GM12878 (cell line): Measurements from ENCODE around the gene DNAJC7. TPM values are rescaled to one million over a fixed set of nuclear protein-coding genes. Genes with fewer than 3 reads are reported as not detected.

Experiments used
- ATAC-seq: fragments of 200-7000 bp; cut with Tn5 transposase; 3 replicates; pipeline ENCODE4 v1.9.1; 2020; ENCODE audit warnings: mild to moderate bottlenecking, moderate library complexity
- BruUV-seq: library from RNA; stranded (reverse); fragments of 400-500 nt; replicated peaks from 2 replicates; lab custom pipeline; 2021; lab: Mats Ljungman, UMichigan
- CTCF ChIA-PET: fragments of 300-600 bp; sonication (Branson Sonifier 250); formaldehyde crosslinking; extraction: SDS; loops from one replicate; lab custom pipeline; 2021; ENCODE audit warnings: inconsistent platforms; lab: Yijun Ruan, JAX
- POLR2A ChIA-PET: fragments of 350-600 bp; formaldehyde crosslinking; extraction: SDS; loops from one replicate; lab custom pipeline; 2021; ENCODE audit warnings: inconsistent platforms; lab: Charles Lee
- RAD21 ChIA-PET: fragments of 300-600 bp; sonication (Branson Sonifier 250); formaldehyde crosslinking; loops from one replicate; lab custom pipeline; 2023; ENCODE audit warnings: antibody characterized with exemption; ENCODE audit not compliant: unreplicated experiment; lab: Charles Lee
- SMC1A ChIA-PET: fragments of 300-600 bp; sonication (Branson Sonifier 250); formaldehyde crosslinking; loops from one replicate; lab custom pipeline; 2023; ENCODE audit not compliant: unreplicated experiment, uncharacterized antibody; lab: Charles Lee
- DNase-seq: peaks from one replicate; pipeline ENCODE4 v3.0.0-alpha.2; 2011; ENCODE audit warnings: low read depth, low spot score
- FAIRE-seq: peaks from 3 replicates; lab custom pipeline; 2011; peaks lifted over from hg19 to GRCh38; lab: Jason Lieb, UNC
- H2AFZ ChIP-seq: 2 replicates; pipeline ENCODE4 v1.6.0; 2011; ENCODE audit warnings: low read depth, low read length, control low read depth; ENCODE audit not compliant: control insufficient read depth
- H3K27ac ChIP-seq: 2 replicates; pipeline ENCODE4 v1.5.1; 2011; ENCODE audit warnings: control low read depth; ENCODE audit not compliant: control insufficient read depth, insufficient read depth
- H3K27me3 ChIP-seq, 2 experiments: replicated peaks in 1 of 2; 2 replicates each; pipeline versions ENCODE4 v1.6.0 to v1.6.1; 2011; ENCODE audit warnings: low read length in 1 of 2; ENCODE audit not compliant: control insufficient read depth in 2 of 2, insufficient read depth in 2 of 2
- H3K36me3 ChIP-seq, 2 experiments: 2 replicates each; pipeline ENCODE4 v1.5.1; 2011; ENCODE audit warnings: low read length in 1 of 2; ENCODE audit not compliant: control insufficient read depth in 2 of 2, insufficient read depth in 2 of 2
- H3K4me1 ChIP-seq: 2 replicates; pipeline ENCODE4 v1.6.1; 2011; ENCODE audit warnings: mild to moderate bottlenecking, low read length, moderate library complexity, mixed read lengths; ENCODE audit not compliant: control insufficient read depth, insufficient read depth
- H3K4me2 ChIP-seq: 2 replicates; pipeline ENCODE4 v1.6.0; 2011; ENCODE audit warnings: control low read depth; ENCODE audit not compliant: control insufficient read depth, insufficient read depth
- H3K4me3 ChIP-seq: fragments of 200-600 bp; sonication (generic); 2 replicates; pipeline ENCODE4 v1.5.1; 2016
- H3K79me2 ChIP-seq: 2 replicates; pipeline ENCODE4 v1.6.0; 2011; ENCODE audit warnings: low read length; ENCODE audit not compliant: control insufficient read depth, insufficient read depth
- H3K9ac ChIP-seq: 2 replicates; pipeline ENCODE4 v1.8.0; 2011; ENCODE audit warnings: low read length, control low read depth, mixed read lengths; ENCODE audit not compliant: control insufficient read depth, insufficient read depth
- H3K9me3 ChIP-seq: replicated peaks from 3 replicates; pipeline ENCODE4 v1.5.1; 2011; ENCODE audit warnings: mild to moderate bottlenecking, low read length; ENCODE audit not compliant: control insufficient read depth, insufficient read depth
- H4K20me1 ChIP-seq: 2 replicates; pipeline ENCODE4 v1.6.0; 2011; ENCODE audit not compliant: control insufficient read depth, insufficient read depth
- CEBPB ChIP-seq, 2 experiments: fragments of 150-350 bp in 1 of 2; IDR thresholded peaks; 2 replicates each; pipeline ENCODE4 v1.6.1; 2012 to 2014; ENCODE audit warnings: low read depth in 2 of 2, low read length in 2 of 2, borderline replicate concordance in 1 of 2, inconsistent platforms in 1 of 2
- CREB1 ChIP-seq: IDR thresholded peaks from 2 replicates; pipeline ENCODE4 v1.6.1; 2012; ENCODE audit warnings: low read depth, mild to moderate bottlenecking, inconsistent platforms
- FOXM1 ChIP-seq: IDR thresholded peaks from 2 replicates; pipeline ENCODE4 v1.6.1; 2012; ENCODE audit warnings: low read depth, mild to moderate bottlenecking, inconsistent platforms, low read length, moderate library complexity
- HDAC2 ChIP-seq: fragments of 200-600 bp; sonication (generic); IDR thresholded peaks from 2 replicates; pipeline ENCODE4 v1.6.1; 2017
- KDM1A ChIP-seq: fragments of 200-600 bp; sonication (generic); IDR thresholded peaks from 2 replicates; pipeline ENCODE4 v1.6.1; 2016; ENCODE audit warnings: borderline replicate concordance
- KLF5 ChIP-seq: fragments of 450-650 bp; IDR thresholded peaks from 2 replicates; pipeline ENCODE4 v1.6.1; 2014; ENCODE audit warnings: mild to moderate bottlenecking; ENCODE audit not compliant: partially characterized antibody
- MTA3 ChIP-seq: IDR thresholded peaks from 2 replicates; pipeline ENCODE4 v1.6.1; 2012; ENCODE audit warnings: low read length, inconsistent platforms, borderline replicate concordance
- MXI1 ChIP-seq: fragments of 150-350 bp; IDR thresholded peaks from 2 replicates; pipeline ENCODE4 v1.6.1; 2011; ENCODE audit warnings: low read depth, mild to moderate bottlenecking, inconsistent platforms, low read length, improper control_type of control experiment
- NFXL1 ChIP-seq: fragments of 450-650 bp; IDR thresholded peaks from 2 replicates; pipeline ENCODE4 v1.6.1; 2017; ENCODE audit warnings: antibody characterized with exemption, mild to moderate bottlenecking, borderline replicate concordance
- PKNOX1 ChIP-seq: fragments of 450-650 bp; IDR thresholded peaks from 2 replicates; pipeline ENCODE4 v1.6.1; 2016; ENCODE audit warnings: mild to moderate bottlenecking
- RAD21 ChIP-seq: IDR thresholded peaks from 2 replicates; pipeline ENCODE4 v1.6.1; 2011; ENCODE audit warnings: mild to moderate bottlenecking, low read depth, low read length, moderate library complexity; ENCODE audit not compliant: insufficient read depth
- RBBP5 ChIP-seq: fragments of 200-600 bp; sonication (generic); conservative IDR thresholded peaks from 2 replicates; pipeline ENCODE4 v1.6.1; 2016
- SREBF2 ChIP-seq: IDR thresholded peaks from 2 replicates; pipeline ENCODE4 v1.6.1; 2012; ENCODE audit warnings: mild to moderate bottlenecking, low read length
- TCF3 ChIP-seq: IDR thresholded peaks from 2 replicates; pipeline ENCODE4 v1.6.1; 2012; ENCODE audit warnings: low read depth, mild to moderate bottlenecking, low read length, borderline replicate concordance; ENCODE audit not compliant: insufficient read depth
- ZBTB4 ChIP-seq: fragments of 450-650 bp; formaldehyde crosslinking; IDR thresholded peaks from 2 replicates; pipeline ENCODE4 v1.4.0; 2022; ENCODE audit warnings: mild to moderate bottlenecking, moderate library complexity
- ZNF384 ChIP-seq: IDR thresholded peaks from 2 replicates; pipeline ENCODE4 v1.6.1; 2012; ENCODE audit warnings: low read depth, mild to moderate bottlenecking, low read length, improper control_type of control experiment, borderline replicate concordance
- WGBS: methylation state at CpG from one replicate; pipeline ENCODE4 v1.1.6; 2016; ENCODE audit warnings: low lambda C conversion rate; ENCODE audit not compliant: insufficient replicate concordance, insufficient coverage; ENCODE audit errors: missing lambda C conversion rate; 5-methylcytosine and 5-hydroxymethylcytosine counted together
- in situ Hi-C: fragments of 300-500 bp; cut with MboI; formaldehyde crosslinking; loops from 9 replicates; pipeline ENCODE4 v1.14.3; 2018; ENCODE audit warnings: mixed read lengths
- intact Hi-C: fragments of 100-400 bp; cut with micrococcal nuclease; formaldehyde crosslinking; loops from one replicate; pipeline ENCODE4 v1.14.2; 2022; ENCODE audit not compliant: unreplicated experiment
- polyA plus RNA-seq, 11 experiments: library from polyadenylated mRNA; depleted of rRNA in 4 of 11; unstranded in 6 of 11; stranded (reverse) in 5 of 11; fragments of >200 nt; fragmentation: Nextera tagmentation in 4 of 11; fragmentation: Illumina TruSeq in 1 of 11; extraction: Ambion mirVana in 4 of 11; extraction: Trizol in 1 of 11; gene quantifications; 1 replicate in 1 of 11; 2 replicates in 10 of 11; pipeline versions ENCODE4 v1.2.1 to v1.2.3, GENCODE V29; 2011 to 2016; ENCODE audit warnings: inconsistent platforms in 2 of 11, missing spikeins in 2 of 11, low read depth in 1 of 11
- total RNA-seq, 4 experiments: library from RNA; depleted of rRNA in 3 of 4; stranded (reverse); fragments of >200 nt in 3 of 4; fragmentation: Illumina TruSeq in 1 of 4; extraction: Trizol in 1 of 4; gene quantifications; 2 replicates each; pipeline versions ENCODE4 v1.2.1 to v1.2.3, GENCODE V29; 2013 to 2021
- TF ChIP-seq, protein P1 (sequence below): fragments of 450-650 bp; formaldehyde crosslinking; IDR thresholded peaks from 2 replicates; pipeline ENCODE4 v1.5.0; 2022; ENCODE audit warnings: mild to moderate bottlenecking, missing genetic modification characterization

Gene DNAJC7
- total and polyA plus RNA-seq, 10 of the 15 experiments (the other 5 are each of a cell fraction or from before 2014, with no cell fraction given), result 60.1 to 173 (median 94.9) TPM

DNA sequence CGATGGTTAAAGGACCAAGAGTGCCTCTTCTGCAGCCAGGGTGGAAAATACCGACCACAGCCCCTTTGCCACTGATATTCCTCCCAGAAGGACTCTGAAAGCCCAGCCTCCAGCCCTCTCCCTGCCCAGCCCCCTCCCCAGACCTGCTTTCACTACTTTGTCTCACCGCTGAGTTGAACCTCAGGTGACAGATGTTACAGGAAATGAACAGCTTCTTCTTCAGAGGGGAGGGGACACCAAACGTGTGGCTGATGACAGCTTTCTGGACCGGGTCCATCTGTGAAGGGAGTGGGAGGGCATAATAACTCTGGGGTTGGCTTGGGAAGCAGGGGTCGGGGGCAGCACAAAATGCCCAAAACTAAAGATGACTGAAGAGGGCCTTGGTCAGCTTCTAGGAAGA, 16.8 kb upstream of the DNAJC7 start (continued):
- TF ChIP-seq ZBTB4 (CRISPR knock-in tag) (no peak), MXI1 (no peak), KDM1A (no peak), SREBF2 (no peak), KLF5 (no peak), MTA3 (no peak), FOXM1 (no peak), HDAC2 (no peak)

GRCh38 chr17:42031584-42031983, 14.3 kb upstream of the DNAJC7 start:
- CTCF ChIA-PET, result interaction anchor here (1.1 kb wide), 1 partner anchor 72 kb away, joined by 4 read pairs; no protein-coding TSS in a partner anchor
- no peaks in the 10 kb centered on the region for H3K27me3 ChIP-seq
- no peak overlapping the region for H3K4me3 ChIP-seq
- no peak overlapping the region for H3K9ac ChIP-seq
- SMC1A ChIA-PET, result interaction anchor here (1.4 to 1.5 kb wide), 2 partner anchors 34 to 84 kb away, joined by 3 read pairs; no protein-coding TSS in a partner anchor
- no peak overlapping the region for H2AFZ ChIP-seq
- intact Hi-C loops (no loop called here), in situ Hi-C loops (no loop called here)
- no peaks in the 10 kb centered on the region for H3K4me1 ChIP-seq
- POLR2A ChIA-PET, result interaction anchor here (1.5 kb wide), 1 partner anchor 20 kb away, joined by 5 read pairs; no protein-coding TSS in a partner anchor
- no peak for FAIRE-seq
- no peaks in the 10 kb centered on the region for H3K9me3 ChIP-seq
- WGBS, result 46% methylated on average over 6 of the region's 6 CpGs
- no peaks in the 10 kb centered on the region for H3K79me2 ChIP-seq
- no peak overlapping the region for H3K27ac ChIP-seq
- no peak overlapping the region for H3K4me2 ChIP-seq
- RAD21 ChIA-PET, result no interaction called here
- no TSS peak for BruUV-seq
- H4K20me1 ChIP-seq, result no peaks in the 10 kb centered on the region
- no peak for ATAC-seq
- no peak for DNase-seq
- no peaks in the 10 kb centered on the region for H3K36me3 ChIP-seq
- no peak for TF ChIP-seq RBBP5
- TF ChIP-seq TCF3, result no peak
- TF ChIP-seq, protein P1, sequence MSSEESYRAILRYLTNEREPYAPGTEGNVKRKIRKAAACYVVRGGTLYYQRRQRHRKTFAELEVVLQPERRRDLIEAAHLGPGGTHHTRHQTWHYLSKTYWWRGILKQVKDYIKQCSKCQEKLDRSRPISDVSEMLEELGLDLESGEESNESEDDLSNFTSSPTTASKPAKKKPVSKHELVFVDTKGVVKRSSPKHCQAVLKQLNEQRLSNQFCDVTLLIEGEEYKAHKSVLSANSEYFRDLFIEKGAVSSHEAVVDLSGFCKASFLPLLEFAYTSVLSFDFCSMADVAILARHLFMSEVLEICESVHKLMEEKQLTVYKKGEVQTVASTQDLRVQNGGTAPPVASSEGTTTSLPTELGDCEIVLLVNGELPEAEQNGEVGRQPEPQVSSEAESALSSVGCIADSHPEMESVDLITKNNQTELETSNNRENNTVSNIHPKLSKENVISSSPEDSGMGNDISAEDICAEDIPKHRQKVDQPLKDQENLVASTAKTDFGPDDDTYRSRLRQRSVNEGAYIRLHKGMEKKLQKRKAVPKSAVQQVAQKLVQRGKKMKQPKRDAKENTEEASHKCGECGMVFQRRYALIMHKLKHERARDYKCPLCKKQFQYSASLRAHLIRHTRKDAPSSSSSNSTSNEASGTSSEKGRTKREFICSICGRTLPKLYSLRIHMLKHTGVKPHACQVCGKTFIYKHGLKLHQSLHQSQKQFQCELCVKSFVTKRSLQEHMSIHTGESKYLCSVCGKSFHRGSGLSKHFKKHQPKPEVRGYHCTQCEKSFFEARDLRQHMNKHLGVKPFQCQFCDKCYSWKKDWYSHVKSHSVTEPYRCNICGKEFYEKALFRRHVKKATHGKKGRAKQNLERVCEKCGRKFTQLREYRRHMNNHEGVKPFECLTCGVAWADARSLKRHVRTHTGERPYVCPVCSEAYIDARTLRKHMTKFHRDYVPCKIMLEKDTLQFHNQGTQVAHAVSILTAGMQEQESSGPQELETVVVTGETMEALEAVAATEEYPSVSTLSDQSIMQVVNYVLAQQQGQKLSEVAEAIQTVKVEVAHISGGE (CRISPR knock-in tag), result no peak
- TF ChIP-seq RAD21, result no peak
- no peak for TF ChIP-seq NFXL1
- no peak for TF ChIP-seq CEBPB (IDR thresholded peaks at IDR 0.05; ENCODE audit: borderline replicate concordance in 1 of 2, low read depth in 2 of 2, low read length in 2 of 2)
- TF ChIP-seq PKNOX1, result no peak
- no peak for TF ChIP-seq ZNF384
- TF ChIP-seq CREB1, result no peak
